ENCODE data around the gene TIPRL.

Gene TIPRL

DNA sequence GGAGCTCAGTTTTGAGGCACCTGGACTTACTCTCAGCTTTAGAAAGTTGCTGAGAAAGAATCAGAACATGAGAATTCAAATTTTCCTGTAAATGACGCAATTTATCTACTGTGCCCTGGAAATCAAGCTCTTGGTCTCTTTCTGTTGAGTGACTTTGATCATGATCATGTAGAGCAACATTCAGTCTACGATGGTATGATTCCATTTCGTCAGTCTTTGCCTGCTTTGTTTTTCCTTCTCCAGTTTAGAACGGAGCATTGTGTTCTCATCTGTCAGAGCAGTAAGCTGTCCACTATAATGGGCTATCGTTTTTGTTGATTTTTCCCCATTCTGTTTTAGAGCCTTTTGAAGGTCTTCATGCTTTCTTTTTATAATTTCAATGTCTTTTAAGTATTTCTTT, 67.7 kb downstream of the TIPRL start:
- Mint-ChIP-seq H3K9me3 (no peaks in the 10 kb centered on the region), H3K4me3 (no peak overlapping the region), H3K27ac (no peak overlapping the region), H3K36me3 (ENCODE audit: low read depth) (peaks cover 71% of the 10 kb centered on the region), H3K27me3 (ENCODE audit: low read depth, poor library complexity) (no peaks in the 10 kb centered on the region), H3K4me1 (peaks cover 31% of the 10 kb centered on the region)
- TF ChIP-seq, protein P1, sequence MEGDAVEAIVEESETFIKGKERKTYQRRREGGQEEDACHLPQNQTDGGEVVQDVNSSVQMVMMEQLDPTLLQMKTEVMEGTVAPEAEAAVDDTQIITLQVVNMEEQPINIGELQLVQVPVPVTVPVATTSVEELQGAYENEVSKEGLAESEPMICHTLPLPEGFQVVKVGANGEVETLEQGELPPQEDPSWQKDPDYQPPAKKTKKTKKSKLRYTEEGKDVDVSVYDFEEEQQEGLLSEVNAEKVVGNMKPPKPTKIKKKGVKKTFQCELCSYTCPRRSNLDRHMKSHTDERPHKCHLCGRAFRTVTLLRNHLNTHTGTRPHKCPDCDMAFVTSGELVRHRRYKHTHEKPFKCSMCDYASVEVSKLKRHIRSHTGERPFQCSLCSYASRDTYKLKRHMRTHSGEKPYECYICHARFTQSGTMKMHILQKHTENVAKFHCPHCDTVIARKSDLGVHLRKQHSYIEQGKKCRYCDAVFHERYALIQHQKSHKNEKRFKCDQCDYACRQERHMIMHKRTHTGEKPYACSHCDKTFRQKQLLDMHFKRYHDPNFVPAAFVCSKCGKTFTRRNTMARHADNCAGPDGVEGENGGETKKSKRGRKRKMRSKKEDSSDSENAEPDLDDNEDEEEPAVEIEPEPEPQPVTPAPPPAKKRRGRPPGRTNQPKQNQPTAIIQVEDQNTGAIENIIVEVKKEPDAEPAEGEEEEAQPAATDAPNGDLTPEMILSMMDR (IDR thresholded peaks at IDR 0.05): no peak
- no peak for DNase-seq

Measured in nephron progenitor cell (in vitro differentiated cells).